HepG2 (cell line): ENCODE measurements around the gene GINS2. TPM values are rescaled to one million over a fixed set of nuclear protein-coding genes. Genes with fewer than 3 reads are reported as not detected.

Experiments used
- ATAC-seq: fragments of 200-7000 bp; cut with Tn5 transposase; 3 replicates; pipeline ENCODE4 v1.9.1; 2020; ENCODE audit warnings: mild to moderate bottlenecking, moderate library complexity
- BruUV-seq: library from RNA; stranded (reverse); fragments of 400-500 nt; replicated peaks from 2 replicates; lab custom pipeline; 2021; lab: Mats Ljungman, UMichigan
- CTCF ChIA-PET: fragments of 300-600 bp; formaldehyde crosslinking; extraction: SDS; loops from one replicate; lab custom pipeline; 2021; ENCODE audit warnings: low total read pairs, inconsistent platforms, low intra/inter-chr PET ratio; lab: Yijun Ruan, JAX
- POLR2A ChIA-PET: fragments of 350-600 bp; sonication (Branson Sonifier 250); formaldehyde crosslinking; loops from one replicate; lab custom pipeline; 2020; ENCODE audit warnings: antibody characterized with exemption, inconsistent platforms; lab: Yijun Ruan, JAX
- DNase-seq: peaks from one replicate; pipeline ENCODE4 v3.0.0-alpha.2; 2015; ENCODE audit warnings: low spot score
- FAIRE-seq: peaks from 3 replicates; lab custom pipeline; 2011; peaks lifted over from hg19 to GRCh38; lab: Jason Lieb, UNC
- H2AFZ ChIP-seq: one replicate; pipeline ENCODE4 v1.6.1; 2011; ENCODE audit warnings: low read length, inconsistent platforms
- H3K27ac ChIP-seq: fragments of 300-600 bp; 3 replicates; pipeline ENCODE4 v1.8.0; 2011; ENCODE audit warnings: mixed run types, mild to moderate bottlenecking, mixed read lengths, low read length, inconsistent platforms; ENCODE audit not compliant: insufficient read depth; ENCODE audit errors: extremely low read length
- H3K27me3 ChIP-seq, 2 experiments: fragments of 200-600 bp in 1 of 2; 2 replicates in 1 of 2; 3 replicates in 1 of 2; pipeline versions ENCODE4 v1.6.0 to v1.8.0; 2011; ENCODE audit warnings: low read length in 2 of 2, mild to moderate bottlenecking in 2 of 2, moderate library complexity in 2 of 2, inconsistent platforms in 1 of 2; ENCODE audit not compliant: insufficient read depth in 2 of 2, control insufficient read depth in 1 of 2
- H3K36me3 ChIP-seq, 2 experiments: fragments of 200-600 bp in 1 of 2; replicated peaks in 1 of 2; 2 replicates in 1 of 2; 3 replicates in 1 of 2; pipeline versions ENCODE4 v1.5.1 to v1.8.0; 2011; ENCODE audit warnings: low read length in 2 of 2, inconsistent platforms in 1 of 2; ENCODE audit not compliant: insufficient read depth in 2 of 2, control insufficient read depth in 1 of 2
- H3K4me1 ChIP-seq: 2 replicates; pipeline ENCODE4 v1.5.1; 2012; ENCODE audit warnings: low read length, inconsistent platforms; ENCODE audit not compliant: insufficient read depth
- H3K4me2 ChIP-seq: 2 replicates; pipeline ENCODE4 v1.6.0; 2011; ENCODE audit warnings: low read depth, low read length, inconsistent platforms
- H3K4me3 ChIP-seq, 3 experiments: fragments of 200-600 bp in 1 of 3; sonication (generic), shearing (Covaris generic) in 1 of 3; replicated peaks in 1 of 3; 2 replicates each; pipeline ENCODE4 v1.5.1; 2011 to 2016; ENCODE audit warnings: low read length in 3 of 3, inconsistent platforms in 2 of 3, low read depth in 2 of 3, mild to moderate bottlenecking in 2 of 3, control low read depth in 1 of 3, mixed read lengths in 1 of 3; ENCODE audit not compliant: insufficient read depth in 1 of 3
- H3K79me2 ChIP-seq: one replicate; pipeline ENCODE4 v1.6.1; 2011; ENCODE audit warnings: low read length, inconsistent platforms; ENCODE audit not compliant: insufficient read depth
- H3K9ac ChIP-seq: 2 replicates; pipeline ENCODE4 v1.6.0; 2011; ENCODE audit warnings: mild to moderate bottlenecking, low read depth, low read length, inconsistent platforms; ENCODE audit not compliant: insufficient read depth
- H3K9me3 ChIP-seq: 2 replicates; pipeline ENCODE4 v1.5.1; 2012; ENCODE audit warnings: mild to moderate bottlenecking, low read length
- H4K20me1 ChIP-seq: 2 replicates; pipeline ENCODE4 v1.6.0; 2011; ENCODE audit warnings: inconsistent platforms, mild to moderate bottlenecking, low read length, moderate library complexity; ENCODE audit not compliant: insufficient read depth
- BRD4 ChIP-seq: sonication (generic); formaldehyde crosslinking; IDR thresholded peaks from 2 replicates; pipeline ENCODE4 v1.4.0; 2020; ENCODE audit warnings: missing genetic modification reagents
- IKZF1 ChIP-seq: fragments of 450-650 bp; IDR thresholded peaks from 2 replicates; pipeline ENCODE4 v1.7.1; 2016
- SOX6 ChIP-seq, 2 experiments: fragments of 450-650 bp in 1 of 2; sonication (generic) in 1 of 2; formaldehyde crosslinking in 1 of 2; IDR thresholded peaks; 2 replicates each; pipeline versions ENCODE4 v1.4.0 to v1.6.1; 2017 to 2020; ENCODE audit warnings: antibody characterized with exemption in 1 of 2, mild to moderate bottlenecking in 1 of 2, missing genetic modification reagents in 1 of 2
- TBP ChIP-seq: sonication (generic); formaldehyde crosslinking; IDR thresholded peaks from 2 replicates; pipeline ENCODE4 v1.5.0; 2020; ENCODE audit warnings: missing genetic modification reagents
- WIZ ChIP-seq: sonication (generic); formaldehyde crosslinking; IDR thresholded peaks from 2 replicates; pipeline ENCODE4 v1.5.1; 2020; ENCODE audit warnings: mild to moderate bottlenecking, missing genetic modification reagents
- ZFYVE20 ChIP-seq: sonication (generic); formaldehyde crosslinking; IDR thresholded peaks from 2 replicates; pipeline ENCODE4 v1.8.0; 2023; ENCODE audit warnings: low read depth, mild to moderate bottlenecking, moderate library complexity, missing genetic modification reagents, borderline replicate concordance
- ZKSCAN5 ChIP-seq: sonication (generic); formaldehyde crosslinking; IDR thresholded peaks from 2 replicates; pipeline ENCODE4 v1.5.1; 2020; ENCODE audit warnings: mild to moderate bottlenecking, missing genetic modification reagents
- ZNF251 ChIP-seq: sonication (generic); formaldehyde crosslinking; IDR thresholded peaks from 2 replicates; pipeline ENCODE4 v1.9.0; 2021; ENCODE audit warnings: mild to moderate bottlenecking, missing genetic modification reagents
- ZNF75D ChIP-seq: sonication (generic); formaldehyde crosslinking; IDR thresholded peaks from 2 replicates; pipeline ENCODE4 v1.8.1; 2023; ENCODE audit warnings: missing genetic modification reagents, mild to moderate bottlenecking, borderline replicate concordance
- WGBS: methylation state at CpG from one replicate; pipeline ENCODE4 v1.1.6; 2017; ENCODE audit warnings: low lambda C conversion rate; 5-methylcytosine and 5-hydroxymethylcytosine counted together
- in situ Hi-C: cut with HindIII; loops from 2 replicates; pipeline ENCODE4 v1.10.0; 2017; ENCODE audit warnings: low pct_unique_long_range_greater_than_20kb; ENCODE audit not compliant: extremely low pct_ligation_motif_present
- intact Hi-C: fragments of 100-400 bp; cut with micrococcal nuclease; formaldehyde crosslinking; loops from one replicate; pipeline ENCODE4 v1.10.0; 2022; ENCODE audit not compliant: unreplicated experiment
- polyA plus RNA-seq, 8 experiments: library from polyadenylated mRNA; depleted of rRNA in 3 of 8; stranded (reverse) in 7 of 8; unstranded in 1 of 8; fragments of >200 nt; fragmentation: Illumina TruSeq in 4 of 8; extraction: Trizol in 4 of 8; gene quantifications; 2 replicates each; pipeline versions ENCODE4 v1.2.1 to v1.2.3, GENCODE V29; 2011 to 2016; ENCODE audit warnings: low read depth in 4 of 8, missing spikeins in 1 of 8, mixed read lengths in 1 of 8; ENCODE audit not compliant: insufficient read depth in 1 of 8
- total RNA-seq, 5 experiments: library from RNA; depleted of rRNA; stranded (reverse); fragments of >200 nt; fragmentation: Illumina TruSeq; extraction: Trizol; gene quantifications; 2 replicates each; pipeline ENCODE4 v1.2.3, GENCODE V29; 2016; ENCODE audit warnings: low read depth in 1 of 5
- TF ChIP-seq, protein P1 (sequence below): sonication (generic); formaldehyde crosslinking; IDR thresholded peaks from 2 replicates; pipeline ENCODE4 v1.4.0; 2020; ENCODE audit warnings: mild to moderate bottlenecking, missing genetic modification reagents
- TF ChIP-seq, protein P2 (sequence below): sonication (generic); formaldehyde crosslinking; IDR thresholded peaks from 2 replicates; pipeline ENCODE4 v1.8.1; 2023; ENCODE audit warnings: mild to moderate bottlenecking, missing genetic modification reagents
- TF ChIP-seq, protein P3 (sequence below): sonication (generic); formaldehyde crosslinking; IDR thresholded peaks from 2 replicates; pipeline ENCODE4 v1.8.1; 2023; ENCODE audit warnings: missing genetic modification reagents, mild to moderate bottlenecking, borderline replicate concordance
- TF ChIP-seq, protein P4 (sequence below): sonication (generic); formaldehyde crosslinking; conservative IDR thresholded peaks from 2 replicates; pipeline ENCODE4 v1.4.0; 2020; ENCODE audit warnings: missing genetic modification reagents
- TF ChIP-seq, protein P5 (sequence below): sonication (generic); formaldehyde crosslinking; IDR thresholded peaks from 2 replicates; pipeline ENCODE4 v1.4.0; 2020; ENCODE audit warnings: missing genetic modification reagents

The GINS2 gene
- total and polyA plus RNA-seq, 2 of the 13 experiments (the other 11 are each of a cell fraction or from before 2014, with no cell fraction given): 10.6 to 48.3 TPM

DNA sequence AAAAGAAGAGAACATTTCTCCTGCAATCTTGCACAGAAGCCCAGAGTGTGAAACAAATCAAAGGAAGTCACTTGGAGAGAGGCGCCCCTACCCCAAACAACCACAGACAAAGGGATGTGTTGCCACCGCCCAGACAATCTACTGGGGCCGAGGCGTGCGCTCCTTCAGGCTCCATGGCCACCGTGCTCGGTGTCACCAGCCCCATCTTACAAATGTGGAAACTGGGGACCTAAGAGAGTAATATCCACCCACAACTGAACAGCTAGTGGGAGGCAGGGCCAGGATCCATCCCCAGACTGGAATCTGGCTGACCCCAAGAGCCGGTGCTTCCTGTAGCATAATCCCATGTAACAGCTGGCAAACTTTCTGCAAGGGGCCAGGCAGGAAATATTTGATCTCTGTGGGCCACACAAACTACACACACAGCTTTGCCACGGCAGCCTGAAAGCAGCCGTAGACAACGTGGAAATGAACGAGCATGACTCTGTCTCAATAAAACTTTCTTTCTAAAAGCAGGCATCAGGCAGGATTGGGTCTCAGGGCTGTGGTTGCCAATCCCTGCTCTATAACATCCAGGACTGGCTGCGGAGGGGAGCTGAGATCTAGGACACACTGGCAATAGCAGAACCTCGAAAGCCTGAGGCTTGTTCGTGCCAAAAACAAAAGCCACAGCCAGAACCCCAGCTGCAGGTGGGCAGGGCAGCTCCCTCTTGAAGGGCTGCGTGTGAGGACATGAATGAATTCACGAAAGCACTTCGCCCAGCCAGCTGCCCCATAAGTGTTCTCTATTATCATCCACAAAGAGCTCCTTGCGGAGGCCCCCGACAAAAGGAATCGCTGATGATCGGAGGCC lies 26.6 kb upstream of the GINS2 start:
- H3K4me2 ChIP-seq: no peak overlapping the region
- ChIA-PET POLR2A (interaction anchor here (0.9 kb wide), 1 partner anchor 86 kb away, joined by 3 read pairs; no protein-coding TSS in a partner anchor), CTCF (no interaction called here)
- H3K4me1 ChIP-seq: 0 out of 2 replicates have a peak, but pooled peaks cover 5% of the 10 kb centered on the region
- no peaks in the 10 kb centered on the region for H3K36me3 ChIP-seq
- no TSS peak for BruUV-seq
- 57% methylated on average over 18 of the region's 22 CpGs for WGBS
- FAIRE-seq: no peak
- H3K27ac ChIP-seq: no peak overlapping the region
- H3K9me3 ChIP-seq: peaks cover 7% of the 10 kb centered on the region
- no peak overlapping the region for H3K4me3 ChIP-seq
- H3K27me3 ChIP-seq: peaks cover 8 to 34% of the 10 kb centered on the region in 2 experiments; a peak in 4 of 5 replicates
- no peak for DNase-seq
- H4K20me1 ChIP-seq: peaks cover 3% of the 10 kb centered on the region; the same call in 1 of the 2 replicates
- no peaks in the 10 kb centered on the region for H3K79me2 ChIP-seq
- ATAC-seq: no peak
- H2AFZ ChIP-seq: no peak overlapping the region
- no peak overlapping the region for H3K9ac ChIP-seq
- in situ Hi-C loops: loop anchor here (5.0 kb wide), 1 partner anchor 58 kb away; no protein-coding TSS in a partner anchor
- intact Hi-C loops: loop anchor here (10.0 kb wide), 1 partner anchor 321 kb away; no protein-coding TSS in a partner anchor
- no peak for TF ChIP-seq ZFYVE20 (CRISPR knock-in tag)
- TF ChIP-seq, protein P1, sequence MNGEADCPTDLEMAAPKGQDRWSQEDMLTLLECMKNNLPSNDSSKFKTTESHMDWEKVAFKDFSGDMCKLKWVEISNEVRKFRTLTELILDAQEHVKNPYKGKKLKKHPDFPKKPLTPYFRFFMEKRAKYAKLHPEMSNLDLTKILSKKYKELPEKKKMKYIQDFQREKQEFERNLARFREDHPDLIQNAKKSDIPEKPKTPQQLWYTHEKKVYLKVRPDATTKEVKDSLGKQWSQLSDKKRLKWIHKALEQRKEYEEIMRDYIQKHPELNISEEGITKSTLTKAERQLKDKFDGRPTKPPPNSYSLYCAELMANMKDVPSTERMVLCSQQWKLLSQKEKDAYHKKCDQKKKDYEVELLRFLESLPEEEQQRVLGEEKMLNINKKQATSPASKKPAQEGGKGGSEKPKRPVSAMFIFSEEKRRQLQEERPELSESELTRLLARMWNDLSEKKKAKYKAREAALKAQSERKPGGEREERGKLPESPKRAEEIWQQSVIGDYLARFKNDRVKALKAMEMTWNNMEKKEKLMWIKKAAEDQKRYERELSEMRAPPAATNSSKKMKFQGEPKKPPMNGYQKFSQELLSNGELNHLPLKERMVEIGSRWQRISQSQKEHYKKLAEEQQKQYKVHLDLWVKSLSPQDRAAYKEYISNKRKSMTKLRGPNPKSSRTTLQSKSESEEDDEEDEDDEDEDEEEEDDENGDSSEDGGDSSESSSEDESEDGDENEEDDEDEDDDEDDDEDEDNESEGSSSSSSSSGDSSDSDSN: no peak
- TF ChIP-seq SOX6 (IDR thresholded peaks at IDR 0.05): no peak
- no peak for TF ChIP-seq SOX6 (CRISPR knock-in tag; IDR thresholded peaks at IDR 0.05)
- TF ChIP-seq IKZF1: no peak
- TF ChIP-seq, protein P2, sequence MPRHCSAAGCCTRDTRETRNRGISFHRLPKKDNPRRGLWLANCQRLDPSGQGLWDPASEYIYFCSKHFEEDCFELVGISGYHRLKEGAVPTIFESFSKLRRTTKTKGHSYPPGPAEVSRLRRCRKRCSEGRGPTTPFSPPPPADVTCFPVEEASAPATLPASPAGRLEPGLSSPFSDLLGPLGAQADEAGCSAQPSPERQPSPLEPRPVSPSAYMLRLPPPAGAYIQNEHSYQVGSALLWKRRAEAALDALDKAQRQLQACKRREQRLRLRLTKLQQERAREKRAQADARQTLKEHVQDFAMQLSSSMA (CRISPR knock-in tag): no peak
- no peak for TF ChIP-seq ZKSCAN5
- TF ChIP-seq ZNF251 (CRISPR knock-in tag): no peak
- TF ChIP-seq, protein P3, sequence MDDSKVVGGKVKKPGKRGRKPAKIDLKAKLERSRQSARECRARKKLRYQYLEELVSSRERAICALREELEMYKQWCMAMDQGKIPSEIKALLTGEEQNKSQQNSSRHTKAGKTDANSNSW (CRISPR knock-in tag): no peak
- TF ChIP-seq, protein P4, sequence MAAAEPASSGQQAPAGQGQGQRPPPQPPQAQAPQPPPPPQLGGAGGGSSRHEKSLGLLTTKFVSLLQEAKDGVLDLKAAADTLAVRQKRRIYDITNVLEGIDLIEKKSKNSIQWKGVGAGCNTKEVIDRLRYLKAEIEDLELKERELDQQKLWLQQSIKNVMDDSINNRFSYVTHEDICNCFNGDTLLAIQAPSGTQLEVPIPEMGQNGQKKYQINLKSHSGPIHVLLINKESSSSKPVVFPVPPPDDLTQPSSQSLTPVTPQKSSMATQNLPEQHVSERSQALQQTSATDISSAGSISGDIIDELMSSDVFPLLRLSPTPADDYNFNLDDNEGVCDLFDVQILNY (CRISPR knock-in tag): no peak
- TF ChIP-seq BRD4 (CRISPR knock-in tag): no peak
- no peak for TF ChIP-seq TBP (CRISPR knock-in tag)
- TF ChIP-seq, protein P5, sequence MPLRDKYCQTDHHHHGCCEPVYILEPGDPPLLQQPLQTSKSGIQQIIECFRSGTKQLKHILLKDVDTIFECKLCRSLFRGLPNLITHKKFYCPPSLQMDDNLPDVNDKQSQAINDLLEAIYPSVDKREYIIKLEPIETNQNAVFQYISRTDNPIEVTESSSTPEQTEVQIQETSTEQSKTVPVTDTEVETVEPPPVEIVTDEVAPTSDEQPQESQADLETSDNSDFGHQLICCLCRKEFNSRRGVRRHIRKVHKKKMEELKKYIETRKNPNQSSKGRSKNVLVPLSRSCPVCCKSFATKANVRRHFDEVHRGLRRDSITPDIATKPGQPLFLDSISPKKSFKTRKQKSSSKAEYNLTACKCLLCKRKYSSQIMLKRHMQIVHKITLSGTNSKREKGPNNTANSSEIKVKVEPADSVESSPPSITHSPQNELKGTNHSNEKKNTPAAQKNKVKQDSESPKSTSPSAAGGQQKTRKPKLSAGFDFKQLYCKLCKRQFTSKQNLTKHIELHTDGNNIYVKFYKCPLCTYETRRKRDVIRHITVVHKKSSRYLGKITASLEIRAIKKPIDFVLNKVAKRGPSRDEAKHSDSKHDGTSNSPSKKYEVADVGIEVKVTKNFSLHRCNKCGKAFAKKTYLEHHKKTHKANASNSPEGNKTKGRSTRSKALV: no peak
- no peak for TF ChIP-seq WIZ (CRISPR knock-in tag)
- no peak for TF ChIP-seq ZNF75D (CRISPR knock-in tag)
